ENCODE measurements around the gene ALPK1. TPM values are rescaled to one million over a fixed set of nuclear protein-coding genes. Genes with fewer than 3 reads are reported as not detected.

The ALPK1 gene
- total and polyA plus RNA-seq, 2 of the 8 experiments (the other 6 are each of a cell fraction or from before 2014, with no cell fraction given): 0.08 to 0.43 TPM

DNA sequence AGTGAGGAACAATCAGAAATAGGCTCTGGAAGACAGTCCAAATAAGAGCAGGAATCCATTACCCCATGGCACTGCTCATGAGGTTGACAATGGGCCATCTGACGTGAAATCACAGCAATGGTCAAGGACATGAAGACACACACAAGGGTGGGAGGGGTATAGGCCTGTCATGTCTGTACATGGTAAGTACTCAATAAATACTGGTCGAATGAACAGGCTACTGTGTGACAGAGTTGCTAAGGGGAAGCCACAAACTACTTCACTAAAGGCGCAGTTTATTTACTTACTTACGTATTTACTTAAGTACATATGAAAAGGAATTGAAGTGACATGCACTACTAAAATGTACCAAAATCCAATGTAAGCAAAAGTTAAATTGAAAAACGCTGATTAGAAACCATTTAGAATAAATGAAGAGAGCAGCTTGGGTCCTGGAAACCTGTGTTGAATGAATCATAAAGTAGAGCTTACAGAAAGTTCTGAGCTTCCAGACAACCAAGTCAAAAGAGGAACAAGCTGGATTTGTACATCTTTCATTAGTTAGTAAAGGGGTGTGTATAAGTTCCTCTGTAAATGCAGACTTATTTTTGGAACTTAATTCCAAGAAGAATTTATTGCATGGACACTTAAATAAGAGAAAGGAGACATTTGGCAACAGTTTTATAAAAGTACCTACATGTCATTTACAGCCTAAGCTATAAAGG lies 32.7 kb downstream of the ALPK1 start (continued):
- TF ChIP-seq, protein P1, sequence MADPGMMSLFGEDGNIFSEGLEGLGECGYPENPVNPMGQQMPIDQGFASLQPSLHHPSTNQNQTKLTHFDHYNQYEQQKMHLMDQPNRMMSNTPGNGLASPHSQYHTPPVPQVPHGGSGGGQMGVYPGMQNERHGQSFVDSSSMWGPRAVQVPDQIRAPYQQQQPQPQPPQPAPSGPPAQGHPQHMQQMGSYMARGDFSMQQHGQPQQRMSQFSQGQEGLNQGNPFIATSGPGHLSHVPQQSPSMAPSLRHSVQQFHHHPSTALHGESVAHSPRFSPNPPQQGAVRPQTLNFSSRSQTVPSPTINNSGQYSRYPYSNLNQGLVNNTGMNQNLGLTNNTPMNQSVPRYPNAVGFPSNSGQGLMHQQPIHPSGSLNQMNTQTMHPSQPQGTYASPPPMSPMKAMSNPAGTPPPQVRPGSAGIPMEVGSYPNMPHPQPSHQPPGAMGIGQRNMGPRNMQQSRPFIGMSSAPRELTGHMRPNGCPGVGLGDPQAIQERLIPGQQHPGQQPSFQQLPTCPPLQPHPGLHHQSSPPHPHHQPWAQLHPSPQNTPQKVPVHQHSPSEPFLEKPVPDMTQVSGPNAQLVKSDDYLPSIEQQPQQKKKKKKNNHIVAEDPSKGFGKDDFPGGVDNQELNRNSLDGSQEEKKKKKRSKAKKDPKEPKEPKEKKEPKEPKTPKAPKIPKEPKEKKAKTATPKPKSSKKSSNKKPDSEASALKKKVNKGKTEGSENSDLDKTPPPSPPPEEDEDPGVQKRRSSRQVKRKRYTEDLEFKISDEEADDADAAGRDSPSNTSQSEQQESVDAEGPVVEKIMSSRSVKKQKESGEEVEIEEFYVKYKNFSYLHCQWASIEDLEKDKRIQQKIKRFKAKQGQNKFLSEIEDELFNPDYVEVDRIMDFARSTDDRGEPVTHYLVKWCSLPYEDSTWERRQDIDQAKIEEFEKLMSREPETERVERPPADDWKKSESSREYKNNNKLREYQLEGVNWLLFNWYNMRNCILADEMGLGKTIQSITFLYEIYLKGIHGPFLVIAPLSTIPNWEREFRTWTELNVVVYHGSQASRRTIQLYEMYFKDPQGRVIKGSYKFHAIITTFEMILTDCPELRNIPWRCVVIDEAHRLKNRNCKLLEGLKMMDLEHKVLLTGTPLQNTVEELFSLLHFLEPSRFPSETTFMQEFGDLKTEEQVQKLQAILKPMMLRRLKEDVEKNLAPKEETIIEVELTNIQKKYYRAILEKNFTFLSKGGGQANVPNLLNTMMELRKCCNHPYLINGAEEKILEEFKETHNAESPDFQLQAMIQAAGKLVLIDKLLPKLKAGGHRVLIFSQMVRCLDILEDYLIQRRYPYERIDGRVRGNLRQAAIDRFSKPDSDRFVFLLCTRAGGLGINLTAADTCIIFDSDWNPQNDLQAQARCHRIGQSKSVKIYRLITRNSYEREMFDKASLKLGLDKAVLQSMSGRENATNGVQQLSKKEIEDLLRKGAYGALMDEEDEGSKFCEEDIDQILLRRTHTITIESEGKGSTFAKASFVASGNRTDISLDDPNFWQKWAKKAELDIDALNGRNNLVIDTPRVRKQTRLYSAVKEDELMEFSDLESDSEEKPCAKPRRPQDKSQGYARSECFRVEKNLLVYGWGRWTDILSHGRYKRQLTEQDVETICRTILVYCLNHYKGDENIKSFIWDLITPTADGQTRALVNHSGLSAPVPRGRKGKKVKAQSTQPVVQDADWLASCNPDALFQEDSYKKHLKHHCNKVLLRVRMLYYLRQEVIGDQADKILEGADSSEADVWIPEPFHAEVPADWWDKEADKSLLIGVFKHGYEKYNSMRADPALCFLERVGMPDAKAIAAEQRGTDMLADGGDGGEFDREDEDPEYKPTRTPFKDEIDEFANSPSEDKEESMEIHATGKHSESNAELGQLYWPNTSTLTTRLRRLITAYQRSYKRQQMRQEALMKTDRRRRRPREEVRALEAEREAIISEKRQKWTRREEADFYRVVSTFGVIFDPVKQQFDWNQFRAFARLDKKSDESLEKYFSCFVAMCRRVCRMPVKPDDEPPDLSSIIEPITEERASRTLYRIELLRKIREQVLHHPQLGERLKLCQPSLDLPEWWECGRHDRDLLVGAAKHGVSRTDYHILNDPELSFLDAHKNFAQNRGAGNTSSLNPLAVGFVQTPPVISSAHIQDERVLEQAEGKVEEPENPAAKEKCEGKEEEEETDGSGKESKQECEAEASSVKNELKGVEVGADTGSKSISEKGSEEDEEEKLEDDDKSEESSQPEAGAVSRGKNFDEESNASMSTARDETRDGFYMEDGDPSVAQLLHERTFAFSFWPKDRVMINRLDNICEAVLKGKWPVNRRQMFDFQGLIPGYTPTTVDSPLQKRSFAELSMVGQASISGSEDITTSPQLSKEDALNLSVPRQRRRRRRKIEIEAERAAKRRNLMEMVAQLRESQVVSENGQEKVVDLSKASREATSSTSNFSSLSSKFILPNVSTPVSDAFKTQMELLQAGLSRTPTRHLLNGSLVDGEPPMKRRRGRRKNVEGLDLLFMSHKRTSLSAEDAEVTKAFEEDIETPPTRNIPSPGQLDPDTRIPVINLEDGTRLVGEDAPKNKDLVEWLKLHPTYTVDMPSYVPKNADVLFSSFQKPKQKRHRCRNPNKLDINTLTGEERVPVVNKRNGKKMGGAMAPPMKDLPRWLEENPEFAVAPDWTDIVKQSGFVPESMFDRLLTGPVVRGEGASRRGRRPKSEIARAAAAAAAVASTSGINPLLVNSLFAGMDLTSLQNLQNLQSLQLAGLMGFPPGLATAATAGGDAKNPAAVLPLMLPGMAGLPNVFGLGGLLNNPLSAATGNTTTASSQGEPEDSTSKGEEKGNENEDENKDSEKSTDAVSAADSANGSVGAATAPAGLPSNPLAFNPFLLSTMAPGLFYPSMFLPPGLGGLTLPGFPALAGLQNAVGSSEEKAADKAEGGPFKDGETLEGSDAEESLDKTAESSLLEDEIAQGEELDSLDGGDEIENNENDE (IDR thresholded peaks at IDR 0.05; ENCODE audit: insufficient replicate concordance, low read length): no peak
- TF ChIP-seq EGR1 (IDR thresholded peaks at IDR 0.05; ENCODE audit: borderline replicate concordance, low read depth, low read length): no peak
- no peak for TF ChIP-seq SRF (IDR thresholded peaks at IDR 0.05; ENCODE audit: low read depth, low read length)
- no peak for TF ChIP-seq GTF2F1 (IDR thresholded peaks at IDR 0.05; ENCODE audit: borderline replicate concordance, low read depth, low read length)
- TF ChIP-seq HDAC2 (IDR thresholded peaks at IDR 0.05; ENCODE audit: borderline replicate concordance in 1 of 2, low read depth in 2 of 2, low read length in 2 of 2): no peak
- no peak for TF ChIP-seq SUZ12 (IDR thresholded peaks at IDR 0.05; ENCODE audit: low read length)
- TF ChIP-seq RBBP5 (IDR thresholded peaks at IDR 0.05; ENCODE audit: borderline replicate concordance, low read depth, low read length): no peak
- TF ChIP-seq, protein P2, sequence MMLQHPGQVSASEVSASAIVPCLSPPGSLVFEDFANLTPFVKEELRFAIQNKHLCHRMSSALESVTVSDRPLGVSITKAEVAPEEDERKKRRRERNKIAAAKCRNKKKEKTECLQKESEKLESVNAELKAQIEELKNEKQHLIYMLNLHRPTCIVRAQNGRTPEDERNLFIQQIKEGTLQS (IDR thresholded peaks at IDR 0.05; ENCODE audit: insufficient read depth, low read depth, low read length): no peak
- TF ChIP-seq CREB1 (IDR thresholded peaks at IDR 0.05): no peak
